Mesothelial cell of epicardium (in vitro differentiated cells): Measurements from ENCODE around the gene PUSL1. TPM values are rescaled to one million over a fixed set of nuclear protein-coding genes. Genes with fewer than 3 reads are reported as not detected.

Source experiments
- DNase-seq, 2 experiments: peaks; one replicate each; pipeline ENCODE4 v3.0.0; 2021; ENCODE audit warnings: low spot score in 2 of 2; ENCODE audit not compliant: unreplicated experiment in 2 of 2
- H3K27ac Mint-ChIP-seq: 2 replicates; pipeline ENCODE4 v1.8.0; 2021; ENCODE audit warnings: mixed read lengths
- H3K27me3 Mint-ChIP-seq: 2 replicates; pipeline ENCODE4 v1.8.0; 2021; ENCODE audit warnings: low read depth, mixed read lengths
- H3K36me3 Mint-ChIP-seq: 2 replicates; pipeline ENCODE4 v1.8.0; 2021; ENCODE audit warnings: mixed read lengths
- H3K4me1 Mint-ChIP-seq: 2 replicates; pipeline ENCODE4 v1.8.0; 2021; ENCODE audit warnings: mixed read lengths
- H3K4me3 Mint-ChIP-seq: 2 replicates; pipeline ENCODE4 v1.8.0; 2021; ENCODE audit warnings: mild to moderate bottlenecking, moderate library complexity, mixed read lengths
- H3K9me3 Mint-ChIP-seq: 2 replicates; pipeline ENCODE4 v1.8.0; 2021; ENCODE audit warnings: mixed read lengths
- total RNA-seq: library from RNA; stranded (reverse); gene quantifications from 3 replicates; pipeline ENCODE4 v1.2.1, GENCODE V29; 2021
- TF ChIP-seq, protein P1 (sequence below): fragments of 200-600 bp; sonication (generic); IDR thresholded peaks from one replicate; pipeline ENCODE4 v1.5.0; 2021; ENCODE audit warnings: antibody characterized with exemption; ENCODE audit not compliant: unreplicated experiment

PUSL1 gene
- total RNA-seq, 1 donor from 2014 or later = 12.7 TPM

DNA sequence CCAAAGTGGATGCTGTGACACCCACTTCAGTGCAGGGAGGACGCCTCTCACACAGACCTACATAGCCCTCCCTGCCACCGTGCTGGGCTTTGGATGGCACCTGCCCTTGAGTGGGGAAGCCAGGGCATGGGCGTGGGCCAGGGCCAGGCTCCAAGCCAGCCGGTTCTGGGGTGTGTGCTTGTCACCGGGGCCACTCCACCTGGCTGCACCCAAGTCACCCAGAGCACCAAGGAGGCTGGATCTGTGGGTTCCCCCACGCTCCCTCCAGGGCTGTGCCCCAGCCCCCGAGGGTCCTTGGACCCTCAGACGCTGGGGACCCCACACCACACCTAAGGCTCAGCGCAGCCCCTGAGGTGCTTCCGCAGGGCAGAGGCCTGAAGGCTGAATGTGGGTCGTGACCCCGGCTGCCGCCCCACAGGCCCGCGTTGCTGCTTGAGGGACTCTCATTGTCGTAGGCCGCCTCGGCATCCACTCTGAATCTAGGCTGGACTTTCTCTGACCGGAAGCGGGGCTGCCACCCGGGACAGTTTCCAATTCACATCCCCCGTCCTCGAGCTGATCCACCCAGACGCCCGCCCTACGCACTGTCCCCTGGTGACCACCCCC, 48.5 kb downstream of the PUSL1 start:
- peaks cover 2% of the 10 kb centered on the region for H3K36me3 Mint-ChIP-seq
- peak overlapping the region; percentile 78 for H3K4me3 Mint-ChIP-seq
- peaks cover 4% of the 10 kb centered on the region for H3K27me3 Mint-ChIP-seq
- peak overlapping the region; percentile 94 for H3K27ac Mint-ChIP-seq
- no peak for DNase-seq
- peaks cover 44% of the 10 kb centered on the region for H3K4me1 Mint-ChIP-seq
- TF ChIP-seq, protein P1, sequence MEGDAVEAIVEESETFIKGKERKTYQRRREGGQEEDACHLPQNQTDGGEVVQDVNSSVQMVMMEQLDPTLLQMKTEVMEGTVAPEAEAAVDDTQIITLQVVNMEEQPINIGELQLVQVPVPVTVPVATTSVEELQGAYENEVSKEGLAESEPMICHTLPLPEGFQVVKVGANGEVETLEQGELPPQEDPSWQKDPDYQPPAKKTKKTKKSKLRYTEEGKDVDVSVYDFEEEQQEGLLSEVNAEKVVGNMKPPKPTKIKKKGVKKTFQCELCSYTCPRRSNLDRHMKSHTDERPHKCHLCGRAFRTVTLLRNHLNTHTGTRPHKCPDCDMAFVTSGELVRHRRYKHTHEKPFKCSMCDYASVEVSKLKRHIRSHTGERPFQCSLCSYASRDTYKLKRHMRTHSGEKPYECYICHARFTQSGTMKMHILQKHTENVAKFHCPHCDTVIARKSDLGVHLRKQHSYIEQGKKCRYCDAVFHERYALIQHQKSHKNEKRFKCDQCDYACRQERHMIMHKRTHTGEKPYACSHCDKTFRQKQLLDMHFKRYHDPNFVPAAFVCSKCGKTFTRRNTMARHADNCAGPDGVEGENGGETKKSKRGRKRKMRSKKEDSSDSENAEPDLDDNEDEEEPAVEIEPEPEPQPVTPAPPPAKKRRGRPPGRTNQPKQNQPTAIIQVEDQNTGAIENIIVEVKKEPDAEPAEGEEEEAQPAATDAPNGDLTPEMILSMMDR = no peak
- no peaks in the 10 kb centered on the region for H3K9me3 Mint-ChIP-seq

DNA sequence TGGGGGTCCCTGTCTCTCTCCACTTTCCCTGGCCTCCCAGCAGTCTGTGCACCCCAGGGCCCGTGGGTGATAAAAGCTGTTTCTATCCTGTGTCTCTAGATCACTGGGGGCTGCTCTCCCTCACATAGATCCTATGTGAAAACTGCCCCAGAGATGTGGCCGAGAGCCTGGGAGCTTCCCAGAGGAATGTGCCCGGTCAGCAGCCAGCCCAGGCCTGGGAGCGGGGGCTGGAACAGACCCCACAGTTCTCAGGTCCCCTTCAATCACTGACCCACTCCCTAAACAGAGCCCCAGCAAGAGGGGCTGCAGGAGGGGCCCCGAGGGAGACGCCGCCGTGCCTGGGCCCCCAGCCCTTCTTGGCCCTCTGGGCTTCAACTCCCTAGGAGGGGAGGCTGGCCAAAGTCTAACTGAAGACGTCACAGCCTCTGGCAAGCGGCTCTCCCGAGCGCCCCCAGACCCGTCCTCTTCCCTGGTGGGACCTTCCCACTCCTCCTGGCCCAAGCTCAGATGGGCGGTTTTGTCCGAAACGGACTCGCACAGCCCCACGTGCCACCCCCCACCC, 49.6 kb downstream of the PUSL1 start:
- DNase-seq = peak in 1 of 2 experiments; percentile 34
- Mint-ChIP-seq H3K27me3 (peaks cover 2% of the 10 kb centered on the region), H3K4me1 (peaks cover 38% of the 10 kb centered on the region), H3K27ac (peak overlapping the region; percentile 94), H3K36me3 (no peaks in the 10 kb centered on the region), H3K4me3 (peak overlapping the region; percentile 78), H3K9me3 (no peaks in the 10 kb centered on the region)
- TF ChIP-seq, protein P1 = no peak

DNA sequence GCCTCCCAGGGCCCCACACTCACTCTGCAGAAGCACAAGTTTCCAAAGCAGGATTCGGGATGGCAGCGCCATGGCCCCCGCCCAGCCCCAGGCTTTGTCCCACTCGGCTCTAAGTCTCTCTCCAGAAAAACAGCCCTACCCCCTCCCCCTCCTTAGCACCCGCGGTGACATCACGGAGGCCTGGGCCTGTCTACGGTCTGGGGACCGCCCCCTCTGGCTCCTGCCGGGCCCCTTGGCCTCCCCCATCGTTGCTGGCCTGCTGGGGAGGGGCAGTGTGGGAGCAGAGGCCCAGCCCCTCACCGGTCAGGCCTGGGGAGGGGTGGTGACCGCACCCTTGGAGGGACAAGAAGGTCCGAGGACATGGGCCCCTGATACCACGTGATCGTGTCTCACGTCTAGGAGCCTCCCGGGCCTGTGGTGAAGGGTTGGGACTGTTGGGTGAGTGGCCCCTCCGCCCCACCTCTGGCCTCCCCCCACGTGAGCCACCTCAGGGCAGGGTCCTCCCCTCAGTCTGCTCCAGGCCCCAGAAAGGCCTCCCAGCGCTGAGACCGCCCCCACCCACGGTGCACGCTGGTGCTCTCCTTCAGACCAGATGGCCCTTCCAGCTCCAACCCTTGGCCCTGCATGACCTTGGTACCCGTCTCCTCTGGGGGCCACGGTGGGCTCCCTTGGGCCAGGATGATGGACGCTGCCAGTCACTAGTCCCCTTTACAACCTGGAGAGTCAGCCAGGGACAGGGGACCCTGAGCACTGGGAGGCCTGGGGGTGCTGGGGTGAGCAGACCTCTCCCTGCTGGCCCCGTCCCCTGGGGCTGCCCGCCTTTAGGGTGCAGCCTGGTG, 50.3 kb downstream of the PUSL1 start, which contains the start of gene MXRA8:
Gene MXRA8, minus strand, starts transcription at position 123 of the 839 bp plus-strand sequence. Its CDS starts 51 bp downstream, at position 72.
- Mint-ChIP-seq H3K4me1 (peaks cover 38% of the 10 kb centered on the region), H3K4me3 (peak within 1 kb of the TSS; percentile 78), H3K27ac (peak within 1 kb of the TSS; percentile 94), H3K27me3 (peaks cover 2% of the 10 kb centered on the region), H3K9me3 (no peaks in the 10 kb centered on the region), H3K36me3 (no peaks in the 10 kb centered on the region)
- peak in 1 of 2 experiments; percentile 54 for DNase-seq
- TF ChIP-seq, protein P1 = no peak

DNA sequence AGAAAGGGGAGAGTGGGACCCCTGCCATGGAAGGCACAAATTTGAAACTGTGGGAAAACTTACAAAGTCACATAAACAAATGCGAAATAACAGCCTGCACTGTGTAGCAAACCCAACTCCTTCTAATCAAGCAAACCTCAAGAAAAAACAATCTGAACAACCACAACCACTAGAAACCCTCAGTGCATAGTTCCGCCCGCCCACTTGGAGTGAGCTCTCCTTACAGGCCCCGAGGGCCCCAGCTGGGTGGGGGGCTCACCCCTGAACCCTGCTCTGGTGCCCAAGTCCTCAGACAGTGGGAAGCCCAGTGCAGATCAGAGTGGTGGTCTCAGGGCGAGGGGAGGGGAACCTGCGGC, 50.9 kb downstream of the PUSL1 start:
- peak overlapping the region; percentile 78 for H3K4me3 Mint-ChIP-seq
- peak in 1 of 2 experiments; percentile 21 for DNase-seq
- H3K4me1 Mint-ChIP-seq = peaks cover 35% of the 10 kb centered on the region
- H3K9me3 Mint-ChIP-seq = no peaks in the 10 kb centered on the region
- peaks cover under 1% of the 10 kb centered on the region for H3K27me3 Mint-ChIP-seq
- TF ChIP-seq, protein P1 = no peak
- H3K27ac Mint-ChIP-seq = peak overlapping the region; percentile 94
- no peaks in the 10 kb centered on the region for H3K36me3 Mint-ChIP-seq

DNA sequence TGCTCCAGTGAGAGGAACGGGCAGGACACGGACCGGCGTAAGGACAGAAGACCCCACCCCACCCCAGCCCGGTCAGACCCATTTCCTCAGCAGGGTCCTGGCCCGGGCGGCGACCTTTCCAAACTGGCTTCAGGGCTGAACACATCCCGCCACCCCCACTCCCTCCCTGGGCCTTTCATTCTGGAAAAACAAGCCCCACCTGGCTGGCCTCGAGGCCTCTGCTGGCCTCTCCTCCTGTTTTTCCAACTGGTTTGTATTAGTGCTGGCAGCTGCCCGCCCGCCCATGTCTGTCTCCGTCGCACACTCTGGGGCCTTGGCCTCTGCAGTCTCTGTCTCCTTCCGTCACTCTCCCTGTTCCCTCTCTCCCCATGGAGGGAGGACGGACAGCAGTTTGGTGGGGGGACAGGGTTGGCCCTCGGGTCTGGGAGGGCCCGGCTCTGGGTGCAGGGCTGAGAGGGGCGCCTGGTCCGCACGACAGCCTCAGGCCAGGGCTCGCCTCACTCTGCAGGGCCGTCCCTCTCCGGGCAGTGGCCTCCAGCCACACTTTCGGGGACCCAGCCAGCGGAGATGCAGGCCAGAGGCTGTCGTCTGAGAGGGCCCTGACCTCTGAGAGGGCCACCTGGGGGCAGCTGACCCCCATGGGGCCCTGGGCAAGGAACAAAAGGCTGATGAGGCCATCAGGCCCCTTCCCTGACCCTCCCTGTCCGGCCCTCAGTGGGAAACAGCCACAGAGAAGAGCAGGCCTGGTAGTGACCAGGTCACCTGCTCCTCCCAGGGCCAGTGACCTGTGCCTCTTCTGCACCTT, 51.5 kb downstream of the PUSL1 start:
- peak in 1 of 2 experiments; percentile 21 for DNase-seq

More for the DNA sequence above, 51.5 kb downstream of the PUSL1 start:
- H3K36me3 Mint-ChIP-seq = no peaks in the 10 kb centered on the region
- peak overlapping the region; percentile 94 for H3K27ac Mint-ChIP-seq
- H3K4me1 Mint-ChIP-seq = peaks cover 35% of the 10 kb centered on the region
- H3K27me3 Mint-ChIP-seq = no peaks in the 10 kb centered on the region
- no peaks in the 10 kb centered on the region for H3K9me3 Mint-ChIP-seq
- TF ChIP-seq, protein P1 = no peak
- H3K4me3 Mint-ChIP-seq = peak overlapping the region; percentile 78
